Measurements from ENCODE around the gene PRXL2C. TPM values are rescaled to one million over a fixed set of nuclear protein-coding genes. Genes with fewer than 3 reads are reported as not detected.
A peak's percentile ranks its signal among the peaks of the same experiment; 100 is the strongest.

The PRXL2C gene
- total and polyA plus RNA-seq, 2 of the 13 experiments (the other 11 are each of a cell fraction or from before 2014, with no cell fraction given): 11.0 to 13.2 TPM

DNA sequence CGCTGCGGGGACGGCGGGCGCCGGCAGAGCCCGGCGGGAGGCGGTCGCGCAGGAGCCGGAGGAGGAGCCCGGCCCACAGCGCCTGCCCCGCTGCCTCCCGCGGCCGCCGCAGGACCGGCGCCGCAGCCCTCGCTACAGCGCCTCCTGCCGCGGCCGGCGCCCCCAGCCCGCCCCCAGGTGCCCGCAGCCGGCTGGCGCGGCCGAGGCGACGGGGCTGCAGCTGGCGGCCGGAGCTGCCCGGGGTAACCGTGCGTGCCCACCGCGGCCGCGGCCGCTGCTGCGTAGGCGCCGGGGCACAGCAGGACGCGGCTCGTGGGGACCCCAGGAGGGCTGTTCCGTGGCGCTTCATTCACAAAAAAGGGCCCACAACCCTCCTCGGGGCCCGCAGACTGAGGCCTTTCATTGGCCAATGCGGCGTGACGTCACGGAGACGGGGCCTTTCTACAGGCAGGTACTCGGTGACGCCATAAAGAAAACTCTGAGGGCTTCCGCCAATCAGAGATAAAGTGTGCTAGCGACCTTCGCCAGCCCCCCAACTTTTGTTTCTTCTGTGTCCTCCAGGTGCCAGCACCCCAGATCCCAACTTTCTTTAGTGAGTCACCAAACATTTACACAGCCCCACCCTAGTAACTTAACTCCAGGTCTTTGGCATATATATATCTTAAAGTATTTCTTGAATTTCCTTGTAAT, 35.5 kb downstream of the PRXL2C start, which contains the start of gene CDC14B (continued):
- TF ChIP-seq ZNF136 (CRISPR knock-in tag; IDR thresholded peaks at IDR 0.05; ENCODE audit: low read depth) (no peak), ZNF251 (CRISPR knock-in tag; IDR thresholded peaks at IDR 0.05) (no peak), ZNF530 (CRISPR knock-in tag; IDR thresholded peaks at IDR 0.05; ENCODE audit: low read depth) (no peak), ZNF225 (CRISPR knock-in tag; IDR thresholded peaks at IDR 0.05) (no peak), RFX5 (IDR thresholded peaks at IDR 0.05; ENCODE audit: low read depth, low read length) (peak; percentile 90), RFX3 (CRISPR knock-in tag; IDR thresholded peaks at IDR 0.05) (no peak), ZNF326 (CRISPR knock-in tag; IDR thresholded peaks at IDR 0.05; ENCODE audit: borderline replicate concordance) (no peak), PHF21A (CRISPR knock-in tag; IDR thresholded peaks at IDR 0.05) (peak; percentile 44; the same call in 1 of the 2 replicates), EP300 (IDR thresholded peaks at IDR 0.05; ENCODE audit: low read depth in 2 of 2, low read length in 2 of 2) (no peak), EP300 (CRISPR knock-in tag; IDR thresholded peaks at IDR 0.05; ENCODE audit: borderline replicate concordance) (no peak), SP2 (CRISPR knock-in tag; IDR thresholded peaks at IDR 0.05) (peak; percentile 72), CAMTA2 (CRISPR knock-in tag; IDR thresholded peaks at IDR 0.05; ENCODE audit: borderline replicate concordance) (no peak), ZSCAN12 (CRISPR knock-in tag; IDR thresholded peaks at IDR 0.05) (0 out of 2 replicates have a peak, but pooled peaks have one; percentile 82), ZNF768 (CRISPR knock-in tag; IDR thresholded peaks at IDR 0.05) (no peak), ZEB1 (IDR thresholded peaks at IDR 0.05; ENCODE audit: insufficient replicate concordance, low read depth) (peak; percentile 92), CBX5 (CRISPR knock-in tag; IDR thresholded peaks at IDR 0.05; ENCODE audit: borderline replicate concordance) (no peak), ELF4 (CRISPR knock-in tag; IDR thresholded peaks at IDR 0.05; ENCODE audit: borderline replicate concordance) (no peak), ZBTB21 (CRISPR knock-in tag; IDR thresholded peaks at IDR 0.05) (peak; percentile 99), ZNF329 (CRISPR knock-in tag; IDR thresholded peaks at IDR 0.05; ENCODE audit: low read depth) (peak; percentile 47; the same call in 1 of the 2 replicates), GFI1 (CRISPR knock-in tag; IDR thresholded peaks at IDR 0.05; ENCODE audit: borderline replicate concordance) (no peak), ZNF331 (CRISPR knock-in tag; IDR thresholded peaks at IDR 0.05) (no peak), ZFY (CRISPR knock-in tag; IDR thresholded peaks at IDR 0.05) (peak; percentile 68), SP5 (CRISPR knock-in tag; IDR thresholded peaks at IDR 0.05; ENCODE audit: borderline replicate concordance, low read depth) (no peak), ZSCAN25 (CRISPR knock-in tag; IDR thresholded peaks at IDR 0.05) (0 out of 2 replicates have a peak, but pooled peaks have one; percentile 24), ZNF354B (CRISPR knock-in tag; IDR thresholded peaks at IDR 0.05) (no peak), ZNF773 (CRISPR knock-in tag; IDR thresholded peaks at IDR 0.05; ENCODE audit: borderline replicate concordance) (peak; percentile 71; the same call in 1 of the 2 replicates), FOSL1 (CRISPR knock-in tag; IDR thresholded peaks at IDR 0.05; ENCODE audit: borderline replicate concordance) (no peak), ZBTB7B (CRISPR knock-in tag; IDR thresholded peaks at IDR 0.05) (0 out of 2 replicates have a peak, but pooled peaks have one; percentile 42), ERF (CRISPR knock-in tag; IDR thresholded peaks at IDR 0.05) (no peak), TBL1XR1 (IDR thresholded peaks at IDR 0.05; ENCODE audit: borderline replicate concordance, low read length, partially characterized antibody) (no peak)
- TF ChIP-seq, protein P1, sequence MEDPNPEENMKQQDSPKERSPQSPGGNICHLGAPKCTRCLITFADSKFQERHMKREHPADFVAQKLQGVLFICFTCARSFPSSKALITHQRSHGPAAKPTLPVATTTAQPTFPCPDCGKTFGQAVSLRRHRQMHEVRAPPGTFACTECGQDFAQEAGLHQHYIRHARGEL (CRISPR knock-in tag; IDR thresholded peaks at IDR 0.05): no peak
- TF ChIP-seq, protein P2, sequence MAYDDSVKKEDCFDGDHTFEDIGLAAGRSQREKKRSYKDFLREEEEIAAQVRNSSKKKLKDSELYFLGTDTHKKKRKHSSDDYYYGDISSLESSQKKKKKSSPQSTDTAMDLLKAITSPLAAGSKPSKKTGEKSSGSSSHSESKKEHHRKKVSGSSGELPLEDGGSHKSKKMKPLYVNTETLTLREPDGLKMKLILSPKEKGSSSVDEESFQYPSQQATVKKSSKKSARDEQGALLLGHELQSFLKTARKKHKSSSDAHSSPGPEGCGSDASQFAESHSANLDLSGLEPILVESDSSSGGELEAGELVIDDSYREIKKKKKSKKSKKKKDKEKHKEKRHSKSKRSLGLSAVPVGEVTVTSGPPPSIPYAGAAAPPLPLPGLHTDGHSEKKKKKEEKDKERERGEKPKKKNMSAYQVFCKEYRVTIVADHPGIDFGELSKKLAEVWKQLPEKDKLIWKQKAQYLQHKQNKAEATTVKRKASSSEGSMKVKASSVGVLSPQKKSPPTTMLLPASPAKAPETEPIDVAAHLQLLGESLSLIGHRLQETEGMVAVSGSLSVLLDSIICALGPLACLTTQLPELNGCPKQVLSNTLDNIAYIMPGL (CRISPR knock-in tag; IDR thresholded peaks at IDR 0.05; ENCODE audit: borderline replicate concordance in 1 of 2, low read depth in 1 of 2): 0 out of 4 replicates have a peak, but pooled peaks have one; percentile 24 to 35
